Activated T-cell treated with anti-CD3 and anti-CD28 coated beads, Interleukin-2, amount 50 U/mL, for 48 hours (primary cell): ENCODE measurements around the gene CELF2.
A peak's percentile ranks its signal among the peaks of the same experiment; 100 is the strongest.

ENCODE experiments used
- DNase-seq, 2 experiments: peaks; one replicate each; pipeline ENCODE4 v3.0.0-alpha.2; 2020

Gene CELF2

GRCh38 chr10:11367505-11367904 lies 349.8 kb downstream of the CELF2 start:
- DNase-seq, result no peak

GRCh38 chr10:11373717-11374171 lies 356.1 kb downstream of the CELF2 start:
- DNase-seq, result no peak

- DNase-seq, result no peak
These were observed 359.6 kb downstream of the CELF2 start for GRCh38 chr10:11377267-11377666.

- no peak for DNase-seq
These were observed 361.2 kb downstream of the CELF2 start for GRCh38 chr10:11378835-11379234.

- no peak for DNase-seq
These were observed 362.1 kb downstream of the CELF2 start for GRCh38 chr10:11379771-11380170.

- DNase-seq, result peak; percentile 48 to 65
These were observed 363.4 kb downstream of the CELF2 start for GRCh38 chr10:11381023-11381422.

GRCh38 chr10:11381511-11381910 lies 363.8 kb downstream of the CELF2 start:
- DNase-seq, result no peak

- no peak for DNase-seq
These were observed 364.5 kb downstream of the CELF2 start for GRCh38 chr10:11382187-11382586.

GRCh38 chr10:11386044-11386443 lies 368.4 kb downstream of the CELF2 start:
- no peak for DNase-seq
